ENCODE data around the gene ZC3H12D. TPM values are rescaled to one million over a fixed set of nuclear protein-coding genes. Genes with fewer than 3 reads are reported as not detected.
"Not testable (repeated sequence)": the region's sequence is repeated elsewhere in the genome, so short reads cannot be mapped to it uniquely, and the experiment has no call there.

Gene ZC3H12D
- total RNA-seq, 1 donor from 2014 or later: 0.36 TPM

GRCh38 chr6:149483334-149483725, 1.5 kb downstream of the ZC3H12D start:
- no peak for ATAC-seq

- ATAC-seq: no peak
These were observed 2.1 kb downstream of the ZC3H12D start for GRCh38 chr6:149482545-149483333.

- ATAC-seq: no peak
These were observed 4.1 kb downstream of the ZC3H12D start for GRCh38 chr6:149480502-149481280.

GRCh38 chr6:149478631-149479314, 6.0 kb downstream of the ZC3H12D start:
- peak; percentile 16 for ATAC-seq

GRCh38 chr6:149477544-149477943, 7.3 kb downstream of the ZC3H12D start:
- no peak for ATAC-seq

- no peak for ATAC-seq
These were observed 7.9 kb downstream of the ZC3H12D start for GRCh38 chr6:149476789-149477455.

- ATAC-seq: peak; percentile 4
These were observed 10.5 kb downstream of the ZC3H12D start for GRCh38 chr6:149474108-149474935.

GRCh38 chr6:149473080-149474052, 11.4 kb downstream of the ZC3H12D start:
- ATAC-seq: peak; percentile 74

- no peak for ATAC-seq
These were observed 12.6 kb downstream of the ZC3H12D start for GRCh38 chr6:149472241-149472640.

- ATAC-seq: no peak
These were observed 13.0 kb downstream of the ZC3H12D start for GRCh38 chr6:149471801-149472200.

GRCh38 chr6:149470948-149471347, 13.9 kb downstream of the ZC3H12D start:
- no peak for ATAC-seq

GRCh38 chr6:149468179-149468578, 16.6 kb downstream of the ZC3H12D start:
- no peak for ATAC-seq

- no peak for ATAC-seq
These were observed 17.5 kb downstream of the ZC3H12D start for GRCh38 chr6:149467265-149467664.

GRCh38 chr6:149464411-149464810, 20.4 kb downstream of the ZC3H12D start:
- ATAC-seq: no peak

- ATAC-seq: no peak
These were observed 21.0 kb downstream of the ZC3H12D start for GRCh38 chr6:149463781-149464180.

- ATAC-seq: not testable (repeated sequence)
These were observed 22.1 kb downstream of the ZC3H12D start for GRCh38 chr6:149462712-149463111.

- no peak for ATAC-seq
These were observed 23.1 kb downstream of the ZC3H12D start for GRCh38 chr6:149461670-149462069.

- not testable (repeated sequence) for ATAC-seq
These were observed 24.6 kb downstream of the ZC3H12D start for GRCh38 chr6:149460249-149460648.

- no peak for ATAC-seq
These were observed 25.1 kb downstream of the ZC3H12D start for GRCh38 chr6:149459761-149460160.

- no peak for ATAC-seq
These were observed 26.0 kb downstream of the ZC3H12D start for GRCh38 chr6:149458806-149459205.

All from esophagus mucosa (tissue), 1 donor.